NCI-H1436 (cell line): ENCODE data around the gene RGS9.
"Not testable (repeated sequence)": the region's sequence is repeated elsewhere in the genome, so short reads cannot be mapped to it uniquely, and the experiment has no call there.

Source experiments
- DNase-seq: peaks from one replicate; lab custom pipeline; 2025; lab: John Stamatoyannopoulos, UW

RGS9 gene

GRCh38 chr17:65156835-65157565, 19.8 kb downstream of the RGS9 start:
- DNase-seq = no peak

- DNase-seq = no peak
These were observed 20.9 kb downstream of the RGS9 start for GRCh38 chr17:65158041-65158440.

GRCh38 chr17:65158622-65159021, 21.5 kb downstream of the RGS9 start:
- no peak for DNase-seq

GRCh38 chr17:65160516-65160915, 23.3 kb downstream of the RGS9 start:
- no peak for DNase-seq

GRCh38 chr17:65163990-65164495, 26.9 kb downstream of the RGS9 start:
- no peak for DNase-seq

- DNase-seq = no peak
These were observed 29.6 kb downstream of the RGS9 start for GRCh38 chr17:65166787-65167186.

GRCh38 chr17:65167566-65167965, 30.4 kb downstream of the RGS9 start:
- DNase-seq = no peak

- no peak for DNase-seq
These were observed 32.5 kb downstream of the RGS9 start for GRCh38 chr17:65169691-65170090.

GRCh38 chr17:65170839-65171238, 33.7 kb downstream of the RGS9 start:
- DNase-seq = peak; percentile 13

- no peak for DNase-seq
These were observed 34.6 kb downstream of the RGS9 start for GRCh38 chr17:65171752-65172151.

- DNase-seq = no peak
These were observed 35.4 kb downstream of the RGS9 start for GRCh38 chr17:65172496-65173136.

GRCh38 chr17:65173284-65173793, 36.2 kb downstream of the RGS9 start:
- peak; percentile 73 for DNase-seq

GRCh38 chr17:65173976-65174683, 37.0 kb downstream of the RGS9 start:
- DNase-seq = no peak

- DNase-seq = no peak
These were observed 37.8 kb downstream of the RGS9 start for GRCh38 chr17:65174974-65175373.

- no peak for DNase-seq
These were observed 38.8 kb downstream of the RGS9 start for GRCh38 chr17:65175952-65176351.

- no peak for DNase-seq
These were observed 39.7 kb downstream of the RGS9 start for GRCh38 chr17:65176646-65177409.

- no peak for DNase-seq
These were observed 40.7 kb downstream of the RGS9 start for GRCh38 chr17:65177901-65178300.

GRCh38 chr17:65180276-65180675, 43.1 kb downstream of the RGS9 start:
- DNase-seq = not testable (repeated sequence)

GRCh38 chr17:65180752-65181236, 43.6 kb downstream of the RGS9 start:
- not testable (repeated sequence) for DNase-seq

GRCh38 chr17:65181237-65182061, 44.3 kb downstream of the RGS9 start:
- DNase-seq = no peak

- DNase-seq = no peak
These were observed 45.1 kb downstream of the RGS9 start for GRCh38 chr17:65182233-65182632.
